ENCODE results near the gene NDUFAF5. TPM values are rescaled to one million over a fixed set of nuclear protein-coding genes. Genes with fewer than 3 reads are reported as not detected.

The NDUFAF5 gene
- total RNA-seq, 1 donor from 2014 or later = 26.8 TPM

DNA sequence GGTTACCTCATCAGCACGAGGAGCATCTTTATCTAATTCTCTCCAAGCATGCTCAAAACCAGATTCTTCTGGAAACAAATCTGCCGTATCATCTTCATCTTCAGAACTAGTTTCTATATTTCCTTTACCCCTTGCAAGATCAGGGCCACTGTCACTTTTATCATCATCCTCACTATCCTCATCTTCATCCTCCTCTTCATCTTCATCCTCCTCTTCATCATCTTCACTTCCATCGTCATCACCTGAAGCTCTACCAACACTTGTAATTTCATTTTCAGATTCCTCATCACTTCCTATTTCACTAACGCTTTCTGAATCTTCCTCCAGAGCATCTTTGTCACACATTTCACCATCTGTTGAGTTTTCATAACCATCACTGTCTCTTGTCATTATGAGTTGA is 9.0 kb upstream of the NDUFAF5 start:
- intact Hi-C loops (cut with micrococcal nuclease) = loop anchor here (1.0 to 10.0 kb wide), 2 partner anchors 9 to 851 kb away; partner anchors contain the start of gene NDUFAF5

GRCh38 chr20:13777171-13777601 is 7.6 kb upstream of the NDUFAF5 start:
- intact Hi-C loops (cut with micrococcal nuclease) = loop anchor here (10.0 kb wide), 1 partner anchor 852 kb away; no protein-coding TSS in a partner anchor

DNA sequence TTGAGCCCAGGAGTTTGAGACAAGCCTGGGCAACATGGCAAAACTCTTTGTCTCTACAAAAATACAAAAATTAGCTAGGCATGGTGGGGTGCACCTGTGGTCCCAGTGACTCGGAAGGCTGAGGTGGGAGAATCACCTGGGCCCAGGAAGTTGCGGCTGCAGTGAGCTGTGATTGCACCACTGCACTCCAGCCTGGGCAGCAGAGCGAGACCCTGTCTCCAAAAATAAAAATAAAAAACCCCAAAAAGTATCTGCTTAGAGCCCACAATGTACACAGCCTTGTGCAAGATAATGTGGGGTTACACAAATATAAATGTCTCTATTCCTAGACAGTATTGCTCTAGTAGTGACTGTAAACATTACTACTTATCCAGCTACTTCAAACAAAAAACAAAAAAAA is 6.0 kb upstream of the NDUFAF5 start:
- intact Hi-C loops (cut with micrococcal nuclease) = loop anchor here (10.0 kb wide), 1 partner anchor 854 kb away; no protein-coding TSS in a partner anchor

GRCh38 chr20:13783528-13783927 is 1.3 kb upstream of the NDUFAF5 start:
- intact Hi-C loops (cut with micrococcal nuclease) = loop anchor here (10.0 kb wide), 2 partner anchors 459 to 559 kb away; partner anchors contain the start of gene ISM1

DNA sequence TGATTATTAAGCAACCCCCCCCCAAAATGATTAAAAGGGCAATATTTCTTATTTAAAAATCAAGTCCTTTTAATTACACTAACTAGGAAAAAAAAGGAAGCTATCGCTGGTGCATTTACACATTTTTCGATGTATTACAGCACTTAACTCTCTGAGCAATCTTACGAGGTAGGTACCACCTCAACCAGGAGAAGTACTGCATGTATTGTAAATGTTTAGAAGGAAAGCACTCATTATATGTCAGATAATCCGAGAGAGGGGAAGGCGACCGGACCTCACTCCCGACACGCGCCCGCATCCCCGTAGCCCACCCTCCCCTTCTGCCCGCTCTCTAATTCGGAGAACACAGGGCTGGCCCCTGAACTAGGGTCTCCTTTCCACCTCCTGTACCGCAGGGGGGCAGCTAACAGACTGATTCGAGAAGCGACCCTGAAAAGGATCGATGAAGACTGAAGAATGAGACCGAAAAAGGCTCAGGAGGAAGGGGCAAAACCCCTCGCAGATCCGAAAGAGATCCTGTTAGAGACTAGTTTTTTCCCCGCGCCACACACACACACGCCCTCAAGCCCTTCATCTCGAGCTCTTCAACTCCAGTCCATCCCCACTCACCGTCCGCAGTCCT is 446 bp upstream of the NDUFAF5 start:
- intact Hi-C loops (cut with micrococcal nuclease) = loop anchor here (2.0 to 10.0 kb wide), 3 partner anchors 146 to 560 kb away; partner anchors contain the start of genes ISM1 and TASP1

- intact Hi-C loops (cut with micrococcal nuclease) = loop anchor here (5.0 to 10.0 kb wide), 3 partner anchors 329 to 561 kb away; partner anchors contain the start of gene ISM1
Observed at GRCh38 chr20:13786143-13786828, 1.5 kb downstream of the NDUFAF5 start.

DNA sequence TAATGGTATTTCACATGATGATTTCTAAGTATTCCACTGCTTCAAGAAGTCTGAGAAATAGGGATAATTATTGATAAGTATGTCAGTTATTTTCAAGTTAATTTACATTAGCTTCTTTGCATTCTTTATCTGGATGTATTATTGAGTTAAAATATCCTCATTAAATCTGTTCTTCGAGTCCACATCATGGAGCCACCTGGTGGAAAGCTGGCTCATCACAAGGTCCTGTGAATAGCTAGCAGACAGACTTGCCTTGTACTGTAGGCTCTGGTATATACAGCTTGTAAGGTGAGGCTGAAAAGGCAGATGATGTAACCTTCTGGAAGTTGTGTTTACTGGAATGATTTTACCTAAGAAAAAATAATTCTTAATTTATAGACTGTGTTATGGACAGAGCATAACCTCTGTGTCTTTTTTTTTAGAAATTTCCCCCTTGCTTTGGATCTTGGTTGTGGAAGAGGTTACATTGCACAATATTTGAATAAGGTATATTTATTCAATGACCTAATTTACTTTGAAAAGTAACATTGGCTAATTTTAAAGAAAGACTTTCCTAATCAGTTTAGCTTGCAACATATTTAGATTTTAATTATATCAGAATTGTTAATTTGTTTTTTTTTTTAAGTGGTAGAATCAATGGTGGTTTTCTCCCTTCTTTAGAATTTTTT is 3.5 kb downstream of the NDUFAF5 start:
- intact Hi-C loops (cut with micrococcal nuclease) = loop anchor here (5.0 to 10.0 kb wide), 3 partner anchors 331 to 564 kb away; partner anchors contain the start of gene ISM1

DNA sequence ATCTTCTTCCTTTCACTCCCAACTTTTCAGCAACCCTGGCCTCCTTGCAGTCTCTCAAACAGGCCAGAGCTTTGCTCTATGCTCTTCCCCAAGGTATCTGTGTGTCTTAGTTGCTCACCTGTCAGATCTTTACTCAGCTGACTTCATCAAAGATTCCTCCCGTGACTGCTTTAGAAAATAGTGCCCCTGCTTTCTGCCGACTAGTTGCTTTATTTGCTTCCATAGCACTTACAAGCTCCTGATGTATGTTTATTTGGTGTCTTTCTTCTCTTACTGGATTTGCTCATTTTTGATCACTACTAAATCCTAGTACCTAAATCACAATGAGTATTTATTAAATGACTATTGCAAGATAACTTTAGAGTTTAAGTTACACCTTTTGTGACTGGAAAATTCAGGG is 5.9 kb downstream of the NDUFAF5 start:
- intact Hi-C loops (cut with micrococcal nuclease) = no loop called here

DNA sequence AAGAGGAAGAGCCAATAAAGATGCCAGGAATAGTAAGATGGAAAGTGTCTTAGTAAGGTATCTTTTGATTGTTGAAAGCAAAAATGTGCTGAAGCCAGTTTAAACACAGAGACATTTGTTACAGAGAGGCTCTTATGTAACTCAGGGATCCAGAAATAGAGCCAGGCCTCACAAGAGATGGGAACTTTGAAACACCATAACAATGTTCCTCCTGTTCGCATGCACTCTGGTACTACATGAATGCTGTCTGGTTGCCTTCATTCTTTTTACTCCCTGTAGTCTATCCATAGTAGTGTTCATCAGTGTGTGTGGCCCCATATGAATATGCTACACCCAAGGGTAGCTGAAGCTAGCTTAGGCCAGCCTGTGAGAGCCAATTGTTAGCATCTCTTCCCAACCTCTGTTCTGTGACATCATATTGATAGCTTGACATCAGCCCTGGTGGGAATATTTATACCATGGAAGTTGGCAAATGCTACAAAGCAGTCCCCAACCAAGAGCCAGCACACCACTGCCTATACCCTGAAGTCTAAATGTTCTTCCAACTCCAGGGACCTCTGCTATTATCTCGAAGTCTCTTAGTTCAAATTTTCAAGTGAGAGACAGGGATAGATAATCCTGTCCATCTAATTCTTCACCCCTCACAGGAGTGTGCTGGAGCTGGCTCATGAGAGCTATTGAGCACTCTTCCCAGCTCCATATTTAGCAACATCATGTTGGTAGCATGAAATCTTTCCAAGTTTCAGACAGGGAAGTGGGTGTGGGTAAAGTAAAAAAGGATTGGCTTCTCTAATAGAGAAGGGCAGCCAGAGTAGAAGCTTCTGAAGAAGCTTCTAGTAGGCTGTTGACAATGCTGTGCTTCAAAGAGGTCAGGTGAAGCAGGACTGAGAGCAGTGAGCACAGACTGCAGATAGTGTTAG is 7.0 kb downstream of the NDUFAF5 start:
- intact Hi-C loops (cut with micrococcal nuclease) = no loop called here

DNA sequence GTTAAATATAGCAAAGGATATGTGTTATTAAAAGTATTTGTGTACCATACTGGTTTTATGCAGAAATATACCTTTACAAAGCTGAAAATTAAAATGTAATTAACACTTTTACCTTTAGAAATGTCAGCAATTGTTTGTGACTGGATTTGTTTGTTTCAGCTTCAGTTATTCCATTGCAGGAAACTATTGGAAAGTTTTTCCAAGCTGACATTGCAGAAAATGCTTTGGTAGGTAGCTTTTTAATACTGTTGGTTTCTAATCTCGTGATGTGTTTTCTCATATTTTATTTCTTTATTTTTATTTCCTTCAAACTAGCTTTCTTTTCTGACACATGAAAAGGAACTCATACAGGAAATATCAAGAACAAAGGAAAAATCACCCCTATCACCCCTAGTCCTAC is 8.2 kb downstream of the NDUFAF5 start:
- intact Hi-C loops (cut with micrococcal nuclease) = no loop called here

- intact Hi-C loops (cut with micrococcal nuclease) = no loop called here
Observed at GRCh38 chr20:13794667-13795066, 9.8 kb downstream of the NDUFAF5 start.

GRCh38 chr20:13799040-13799439 is 14.2 kb downstream of the NDUFAF5 start:
- intact Hi-C loops (cut with micrococcal nuclease) = no loop called here

DNA sequence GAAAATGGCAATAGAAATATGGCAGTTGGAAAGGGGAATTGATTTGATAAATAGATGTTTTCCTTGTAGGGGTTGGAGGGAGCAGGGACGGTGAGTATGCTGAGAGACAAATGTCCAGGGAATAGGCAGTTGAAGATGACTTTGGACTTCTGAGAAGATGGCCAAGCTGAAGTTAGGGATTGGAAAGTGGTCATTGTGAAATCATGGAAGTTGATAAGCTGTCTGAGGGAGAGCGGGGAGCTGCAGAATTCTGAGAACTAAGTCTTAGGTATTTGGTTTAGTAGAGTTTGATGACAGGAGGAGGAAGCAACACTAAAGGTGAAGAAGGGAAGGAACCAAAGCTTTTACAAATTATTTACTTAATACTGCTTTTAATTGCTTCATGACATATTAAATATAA is 15.1 kb downstream of the NDUFAF5 start:
- intact Hi-C loops (cut with micrococcal nuclease) = no loop called here

GRCh38 chr20:13800728-13801134 is 15.9 kb downstream of the NDUFAF5 start:
- intact Hi-C loops (cut with micrococcal nuclease) = no loop called here

DNA sequence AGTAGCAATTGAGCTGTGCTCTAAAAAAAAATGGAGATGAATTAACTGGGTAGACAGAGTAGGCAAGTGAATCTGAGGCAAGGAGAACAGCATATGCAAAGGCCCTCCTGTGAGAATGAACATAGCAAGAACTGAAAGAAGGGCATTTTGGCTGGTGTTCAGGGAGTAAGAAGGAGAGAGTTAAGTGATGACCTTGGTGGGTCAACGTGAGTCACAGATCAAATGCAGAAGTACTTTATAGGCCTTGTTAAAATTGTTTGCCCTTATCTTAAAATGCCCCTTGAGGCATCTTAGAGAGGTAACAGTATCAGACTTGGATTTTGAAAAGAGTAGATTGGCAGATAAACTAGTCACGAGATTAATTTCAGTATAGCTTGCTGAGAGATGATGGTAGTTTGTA is 24.5 kb downstream of the NDUFAF5 start:
- intact Hi-C loops (cut with micrococcal nuclease) = no loop called here

- intact Hi-C loops (cut with micrococcal nuclease) = no loop called here
Observed at GRCh38 chr20:13809855-13810254, 25.0 kb downstream of the NDUFAF5 start.

DNA sequence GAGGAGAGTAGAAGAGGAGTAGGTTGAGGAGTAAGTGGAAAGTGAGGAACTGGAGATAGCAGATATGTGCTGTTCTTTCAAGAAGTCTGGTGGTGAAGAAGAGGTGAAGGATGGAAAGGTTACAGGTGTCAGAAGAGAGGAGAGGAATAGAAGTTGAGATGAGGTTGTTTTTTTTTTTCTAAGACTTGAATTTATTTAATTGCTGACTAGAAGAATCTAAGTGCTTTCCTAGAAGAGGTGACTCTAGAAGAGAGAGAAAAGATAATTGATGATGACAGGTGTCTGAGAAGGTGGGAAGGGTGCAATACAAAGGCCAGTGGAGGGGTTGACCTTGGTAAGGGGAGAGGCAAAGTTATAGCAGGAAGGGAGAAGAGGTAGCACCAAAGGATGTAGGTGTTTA is 25.6 kb downstream of the NDUFAF5 start:
- intact Hi-C loops (cut with micrococcal nuclease) = no loop called here

- intact Hi-C loops (cut with micrococcal nuclease) = no loop called here
Observed at GRCh38 chr20:13813910-13814309, 29.1 kb downstream of the NDUFAF5 start.

DNA sequence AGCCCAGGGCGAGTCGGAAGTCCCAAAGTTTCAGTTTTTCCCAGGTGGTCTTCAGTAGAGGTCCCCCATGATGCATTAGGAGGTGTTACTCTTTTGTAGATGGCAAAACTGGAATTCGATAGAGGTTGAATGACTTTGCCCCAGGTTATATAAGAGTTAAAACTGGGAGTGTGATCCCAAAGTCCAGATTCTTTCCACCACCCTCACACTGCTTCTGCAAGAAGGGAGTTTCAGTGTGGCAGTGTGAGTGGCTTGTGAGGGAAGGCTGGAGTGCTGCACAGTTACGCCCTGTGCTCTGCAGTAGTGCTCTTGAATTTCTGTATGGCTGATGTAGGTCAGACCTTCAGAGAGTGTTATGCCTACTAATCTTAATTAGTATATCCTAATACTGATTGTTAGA is 29.8 kb downstream of the NDUFAF5 start:
- intact Hi-C loops (cut with micrococcal nuclease) = no loop called here

DNA sequence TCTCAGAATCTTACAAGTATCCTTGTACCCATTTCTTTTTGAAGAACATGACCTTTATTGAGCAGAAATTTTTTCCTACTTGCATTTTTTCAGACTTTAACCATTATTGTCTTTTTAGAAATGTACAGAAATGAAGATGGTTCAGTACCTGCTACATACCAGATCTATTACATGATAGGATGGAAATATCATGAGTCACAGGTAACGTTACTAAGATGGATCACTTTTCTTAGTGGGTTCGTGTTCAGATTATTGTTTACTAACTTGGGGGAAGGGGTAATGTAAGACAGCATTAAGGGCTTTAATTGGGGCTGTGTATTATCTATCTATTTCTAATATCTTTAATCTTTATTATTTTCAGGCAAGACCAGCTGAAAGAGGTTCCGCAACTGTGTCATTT is 31.9 kb downstream of the NDUFAF5 start:
- intact Hi-C loops (cut with micrococcal nuclease) = no loop called here

- intact Hi-C loops (cut with micrococcal nuclease) = no loop called here
Observed at GRCh38 chr20:13817342-13817741, 32.5 kb downstream of the NDUFAF5 start.

Data from T-helper 2 cell treated with Interferon-gamma antibody and Interleukin-4, amounts not matched to agents 100 ng/mL and 5 ng/mL, for 36 hours (primary cell).